EL (cell line): ENCODE measurements around the gene OTOP1.
"Not testable (repeated sequence)": the region's sequence is repeated elsewhere in the genome, so short reads cannot be mapped to it uniquely, and the experiment has no call there.

Source experiments
- DNase-seq: peaks from one replicate; pipeline ENCODE4 v3.0.0-alpha.2; 2016

OTOP1 gene

DNA sequence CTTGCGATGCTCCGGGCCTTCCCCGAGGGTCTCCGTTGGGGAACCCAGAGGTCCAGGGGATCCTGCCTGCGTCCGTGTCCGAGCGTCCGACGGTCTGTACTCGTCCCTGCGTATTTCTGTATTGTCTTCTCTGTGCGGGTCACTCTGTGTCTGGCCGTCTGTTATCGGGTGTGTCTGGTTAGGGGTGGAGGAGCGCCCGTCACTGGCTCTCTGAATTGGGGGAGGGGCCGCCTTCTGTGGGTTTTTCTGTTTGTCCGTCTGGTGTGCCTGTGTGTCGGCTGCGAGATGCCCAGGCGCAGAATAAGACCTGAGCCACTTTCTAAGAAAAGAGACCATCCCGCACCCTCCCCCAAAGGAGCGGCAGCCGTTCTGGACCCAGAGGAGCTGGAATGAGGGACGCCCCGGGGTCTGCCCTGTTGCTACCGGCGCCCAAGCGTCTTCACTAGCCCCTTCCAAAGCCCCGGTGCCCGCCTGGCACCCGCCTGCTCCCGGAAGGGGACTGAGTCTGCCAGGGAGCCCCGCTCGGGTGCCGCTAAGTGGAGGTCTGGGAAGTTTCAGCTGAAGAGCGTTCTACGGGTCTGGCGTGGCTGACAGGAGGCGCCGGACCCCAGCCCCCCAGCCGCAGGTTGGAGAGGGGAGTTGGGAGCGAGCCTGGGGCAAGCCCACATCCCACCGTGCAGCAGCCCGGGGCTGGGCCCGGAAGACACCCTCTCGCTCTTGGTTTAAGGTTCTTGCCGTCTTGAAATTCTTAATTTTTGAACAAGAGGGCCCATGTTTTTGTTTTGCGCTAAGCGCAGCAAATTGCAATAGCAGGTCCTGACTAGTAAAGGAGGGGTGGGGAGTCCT, 1.0 kb upstream of the OTOP1 start:
- DNase-seq, result no peak

DNA sequence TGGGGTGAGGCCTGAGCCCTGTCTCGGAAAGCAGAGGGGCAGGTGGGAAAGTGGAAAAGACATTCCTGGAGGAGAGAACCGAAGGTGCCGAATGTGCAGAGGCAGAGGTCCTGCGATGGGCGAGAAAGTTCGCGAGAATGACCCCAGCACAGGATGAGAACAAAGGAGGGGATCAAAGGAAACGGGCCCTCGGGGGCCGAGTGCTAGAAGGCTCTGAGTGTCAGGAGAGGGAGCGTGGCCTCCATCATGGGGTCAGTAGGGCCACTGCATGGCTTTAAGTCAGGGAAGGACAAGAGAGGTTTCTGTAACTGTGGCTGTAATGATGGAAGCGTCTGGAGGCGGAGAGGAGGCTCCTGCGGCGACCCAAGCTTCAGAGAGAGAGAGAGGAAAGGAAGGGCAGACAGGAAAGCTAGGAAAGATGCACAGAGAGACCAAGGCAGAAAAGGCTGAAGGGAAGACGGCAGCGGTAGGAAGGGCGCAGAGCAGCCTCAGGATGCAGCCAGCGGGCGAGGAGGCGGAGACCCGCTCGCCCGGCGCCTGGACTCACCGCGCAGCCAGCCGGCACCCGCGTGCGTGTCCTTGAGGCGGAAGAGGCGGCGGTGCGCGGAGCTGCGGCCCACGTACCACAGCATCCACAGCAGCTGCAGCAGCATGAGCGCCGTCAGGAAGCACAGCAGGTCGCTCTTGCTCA, 669 bp downstream of the OTOP1 start:
- peak; percentile 7 for DNase-seq

DNA sequence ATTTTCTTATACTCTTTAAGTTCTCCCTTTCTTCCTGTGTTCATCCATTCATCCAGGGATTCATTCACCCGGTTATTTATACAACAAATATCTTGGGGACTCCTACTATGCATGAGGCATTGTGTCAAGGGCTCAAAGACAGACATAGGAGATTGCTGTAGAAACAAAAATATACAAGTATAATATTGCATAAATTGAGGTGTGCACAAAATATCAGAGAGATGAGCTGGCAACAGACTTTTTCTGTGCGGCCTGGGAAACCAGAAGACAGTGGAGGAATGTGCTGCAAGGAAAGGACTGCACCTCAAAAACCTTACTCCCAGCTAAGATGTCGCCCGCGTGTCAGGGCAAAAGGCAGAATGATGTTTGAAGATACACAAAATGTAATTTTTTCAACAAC, 9.6 kb downstream of the OTOP1 start:
- no peak for DNase-seq

DNA sequence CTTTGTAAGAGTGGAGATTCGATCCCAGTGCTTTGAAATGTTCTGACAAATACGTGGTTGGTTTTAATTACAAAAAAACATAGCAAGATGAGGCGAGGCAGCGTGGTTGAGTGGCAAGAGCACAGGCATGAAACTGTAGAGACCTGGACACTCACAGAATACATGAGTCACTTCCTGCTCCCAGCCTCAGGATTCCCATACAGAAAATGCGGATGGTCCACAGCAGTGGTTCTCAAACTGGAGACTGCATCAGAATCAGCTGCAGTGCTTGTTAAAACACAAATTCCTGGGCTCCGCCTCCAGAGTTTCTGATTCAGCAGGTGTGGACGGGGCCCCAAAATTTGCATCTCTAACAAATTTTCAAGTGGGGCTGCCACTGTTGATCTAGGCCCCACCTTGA, 10.1 kb downstream of the OTOP1 start:
- DNase-seq, result peak; percentile 54

DNA sequence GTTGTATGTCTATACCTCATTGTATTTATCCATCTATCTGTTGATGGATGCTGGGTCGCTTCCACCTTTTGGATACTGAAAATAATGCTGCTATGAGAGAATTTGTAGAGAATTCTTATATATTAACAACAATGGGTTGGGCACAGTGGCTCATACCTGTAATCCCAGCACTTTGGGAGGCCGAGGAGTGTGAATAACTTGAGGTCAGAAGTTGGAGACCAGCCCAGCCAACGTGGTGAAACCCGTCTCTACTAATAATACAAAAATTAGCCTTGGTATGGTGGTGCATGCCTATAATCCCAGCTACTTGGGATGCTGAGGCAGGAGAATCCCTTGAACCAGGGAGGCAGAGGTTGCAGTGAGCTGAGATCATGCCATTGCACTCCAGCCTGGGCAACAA, 13.1 kb downstream of the OTOP1 start:
- not testable (repeated sequence) for DNase-seq

DNA sequence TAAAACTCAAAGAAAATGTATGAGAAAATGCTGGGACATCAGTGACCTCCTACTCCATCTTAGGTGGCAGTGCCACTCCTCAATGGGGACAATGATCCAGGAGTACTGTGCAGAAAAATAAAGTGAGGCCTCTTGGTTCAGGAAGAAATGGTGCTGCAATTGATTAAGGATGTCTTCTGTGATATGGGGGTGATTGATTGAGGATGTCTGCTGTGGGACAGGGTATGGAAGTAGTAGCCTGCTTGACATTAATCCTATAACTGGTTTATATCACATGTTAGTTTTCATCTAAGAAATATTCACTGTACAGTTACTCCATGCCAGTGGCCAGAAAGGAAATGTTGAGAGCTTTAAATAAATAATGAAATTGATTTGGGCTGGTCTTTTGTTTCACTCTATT, 20.5 kb downstream of the OTOP1 start:
- no peak for DNase-seq

DNA sequence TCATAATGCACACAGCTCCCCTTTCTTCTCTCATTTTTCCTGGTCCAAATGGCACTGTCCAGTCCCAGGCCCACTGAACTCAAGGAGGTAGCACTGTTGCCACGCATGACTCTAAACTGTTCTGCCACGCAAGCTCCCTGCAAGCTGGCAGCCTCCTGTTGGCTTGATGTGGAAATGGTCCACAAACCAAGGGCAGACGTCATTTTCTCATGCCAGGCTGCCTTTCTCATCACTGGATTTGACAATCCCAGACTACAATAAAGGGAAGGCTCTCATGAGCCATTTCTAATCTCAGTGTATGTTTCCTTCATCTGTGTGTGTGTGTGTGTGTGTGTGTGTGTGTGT, 22.4 kb downstream of the OTOP1 start:
- DNase-seq, result no peak

DNA sequence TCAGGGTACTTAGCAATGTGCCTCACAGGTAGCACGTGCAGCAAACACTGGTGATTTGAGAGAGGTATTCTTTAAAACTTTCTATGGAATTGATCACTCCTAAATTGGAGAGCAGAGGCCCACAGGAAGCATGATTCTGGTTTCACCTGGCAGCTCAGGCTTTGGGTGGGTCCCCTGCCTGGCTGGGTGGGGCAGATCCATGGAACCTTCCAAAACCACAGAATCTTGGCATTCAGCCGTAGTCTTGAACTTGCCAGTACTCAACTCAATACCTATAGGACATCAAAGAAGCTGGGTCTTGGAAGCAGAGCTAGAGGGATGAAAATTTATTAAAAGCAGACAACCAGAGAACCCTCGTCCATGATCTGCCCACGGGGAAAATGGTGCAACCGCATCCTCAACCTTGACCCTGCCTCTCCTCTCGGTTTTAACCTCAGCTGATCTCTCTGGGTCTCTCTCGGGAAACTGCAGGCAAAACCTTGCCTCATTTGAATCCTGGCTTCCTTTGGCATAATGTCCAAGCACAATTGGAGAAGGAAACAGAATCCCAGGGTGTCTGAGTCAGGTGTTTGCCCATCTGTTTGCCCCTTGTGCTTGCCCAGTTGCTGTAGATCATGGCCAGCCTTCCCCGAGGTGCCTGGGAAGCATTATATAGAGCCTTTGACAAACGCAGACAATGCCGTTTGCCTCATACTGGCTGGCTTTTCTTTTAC, 22.9 kb downstream of the OTOP1 start:
- no peak for DNase-seq

DNA sequence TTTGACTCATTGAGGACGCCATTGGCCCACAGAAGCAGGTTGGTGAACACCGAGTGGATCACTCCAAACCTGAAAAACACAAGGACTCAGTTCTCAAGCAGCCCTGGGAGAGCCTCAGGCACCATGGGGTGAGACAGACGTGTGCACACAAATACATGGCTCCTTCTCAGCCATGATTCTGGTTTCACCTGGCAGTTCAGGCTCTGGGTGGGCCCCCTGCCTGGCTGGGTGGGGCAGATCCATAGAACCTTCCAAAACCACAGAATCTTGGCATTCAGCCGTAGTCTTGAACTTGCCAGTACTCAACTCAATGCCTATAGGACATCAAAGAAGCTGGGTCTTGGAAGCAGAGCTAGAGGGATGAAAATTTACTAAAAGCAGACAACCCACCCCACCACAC, 24.2 kb downstream of the OTOP1 start:
- no peak for DNase-seq

DNA sequence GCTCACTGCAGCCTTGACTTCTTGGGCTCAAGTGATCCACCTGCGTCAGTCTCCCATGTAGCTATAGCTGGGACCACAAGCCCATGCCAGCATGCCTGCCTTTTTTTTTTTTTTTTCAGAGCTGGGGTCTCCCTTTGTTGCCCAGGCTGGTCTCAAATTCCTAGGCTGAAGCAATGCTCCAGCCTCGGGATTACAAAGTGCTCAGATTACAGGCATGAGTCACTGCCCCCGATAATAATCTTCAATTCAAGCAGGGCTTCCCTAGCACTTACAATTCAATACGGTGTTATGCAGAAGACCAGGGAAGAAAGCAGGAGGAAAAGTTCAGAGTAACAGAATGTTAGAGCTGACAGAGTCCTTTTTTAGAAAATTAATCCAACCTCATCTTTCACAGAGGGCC, 26.1 kb downstream of the OTOP1 start:
- no peak for DNase-seq

DNA sequence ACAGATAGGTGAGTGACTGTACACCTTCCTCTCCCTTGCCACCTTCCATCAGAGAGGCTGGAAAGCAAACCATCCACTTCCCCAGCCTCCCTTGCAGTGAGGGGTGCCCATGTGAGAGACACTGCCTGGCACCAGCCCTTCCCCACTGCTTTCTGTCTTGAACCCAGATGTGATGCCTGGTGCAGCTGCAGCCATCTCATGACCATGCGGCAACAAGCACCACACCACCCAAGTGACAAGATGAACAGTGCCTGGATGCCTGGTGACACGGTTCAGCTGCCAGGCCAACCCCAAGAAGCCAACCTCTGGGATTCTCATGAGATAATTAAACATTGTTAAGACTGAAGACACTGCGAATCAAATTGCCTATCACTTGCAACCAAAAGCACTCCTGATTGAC, 31.4 kb downstream of the OTOP1 start:
- DNase-seq, result no peak

DNA sequence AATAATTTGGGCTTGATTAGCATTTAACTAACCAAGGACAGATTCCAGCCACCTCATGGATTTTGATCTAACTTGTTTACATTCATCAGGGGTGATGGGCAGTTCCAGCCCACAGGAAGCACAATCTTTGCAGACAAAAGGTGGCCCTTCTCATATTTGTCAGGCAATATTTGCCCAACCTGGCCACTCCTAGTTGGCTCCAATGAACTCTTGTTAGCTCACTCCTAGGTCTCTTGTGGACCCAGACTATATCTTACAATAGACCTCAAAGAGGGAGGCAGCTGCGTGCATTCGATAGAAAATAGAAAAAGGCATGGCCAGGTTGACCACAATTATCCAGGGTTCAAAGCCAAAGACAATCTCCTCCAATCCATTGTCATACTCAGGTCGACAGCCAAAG, 38.2 kb downstream of the OTOP1 start:
- DNase-seq, result not testable (repeated sequence)

DNA sequence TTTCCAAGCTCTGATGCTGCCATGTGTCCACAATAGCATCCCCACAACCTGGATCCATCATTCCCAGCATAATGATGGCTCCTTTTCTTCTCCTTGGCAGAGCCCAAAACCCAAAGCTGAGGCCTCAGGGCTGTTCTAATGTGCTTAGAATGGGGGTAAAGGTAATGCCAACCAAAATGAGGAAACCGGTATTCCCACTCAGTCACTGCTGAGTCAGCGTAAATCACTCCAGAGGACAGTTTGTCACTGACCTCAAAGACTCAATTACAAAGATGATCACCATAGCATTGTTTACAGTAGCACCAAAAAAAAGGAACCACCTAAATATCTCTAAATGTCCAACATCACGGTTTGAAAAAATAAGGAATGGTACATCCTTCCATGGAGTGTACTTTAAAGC, 41.2 kb downstream of the OTOP1 start:
- no peak for DNase-seq

DNA sequence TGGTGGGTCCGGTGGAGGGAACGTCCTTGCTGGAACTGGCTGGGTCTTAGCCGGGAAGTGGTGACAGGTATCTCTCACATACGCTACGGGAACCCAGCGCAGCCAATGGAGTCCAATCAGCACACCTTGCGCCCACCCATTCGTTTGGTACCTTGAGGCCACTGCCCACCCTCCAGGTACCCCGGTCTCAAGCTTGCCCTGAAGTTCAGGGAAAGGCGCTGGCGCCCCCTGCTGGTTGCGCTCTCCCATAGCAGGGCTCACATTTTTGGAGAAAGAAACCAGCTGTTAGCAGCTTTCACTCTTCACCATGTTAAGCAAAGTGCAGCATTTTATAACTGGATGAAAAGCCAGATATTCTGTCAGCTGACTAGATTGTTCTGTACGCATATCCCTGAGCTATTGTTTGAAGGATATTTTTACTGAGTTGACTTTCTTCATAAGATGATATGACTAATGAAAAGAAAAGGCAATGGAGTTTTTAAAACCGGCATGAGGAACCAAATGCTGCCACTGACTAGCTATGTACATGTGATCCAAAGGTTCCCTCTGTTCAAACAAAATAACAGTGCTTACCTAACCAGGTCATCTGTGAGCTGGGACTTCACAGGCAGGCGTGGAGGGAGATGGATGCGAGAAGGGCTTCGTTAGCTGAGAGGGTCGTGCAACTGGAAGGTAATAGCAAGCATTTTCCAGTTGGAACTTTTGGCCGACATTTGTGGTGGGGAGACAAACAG, 43.7 kb downstream of the OTOP1 start:
- DNase-seq, result no peak

DNA sequence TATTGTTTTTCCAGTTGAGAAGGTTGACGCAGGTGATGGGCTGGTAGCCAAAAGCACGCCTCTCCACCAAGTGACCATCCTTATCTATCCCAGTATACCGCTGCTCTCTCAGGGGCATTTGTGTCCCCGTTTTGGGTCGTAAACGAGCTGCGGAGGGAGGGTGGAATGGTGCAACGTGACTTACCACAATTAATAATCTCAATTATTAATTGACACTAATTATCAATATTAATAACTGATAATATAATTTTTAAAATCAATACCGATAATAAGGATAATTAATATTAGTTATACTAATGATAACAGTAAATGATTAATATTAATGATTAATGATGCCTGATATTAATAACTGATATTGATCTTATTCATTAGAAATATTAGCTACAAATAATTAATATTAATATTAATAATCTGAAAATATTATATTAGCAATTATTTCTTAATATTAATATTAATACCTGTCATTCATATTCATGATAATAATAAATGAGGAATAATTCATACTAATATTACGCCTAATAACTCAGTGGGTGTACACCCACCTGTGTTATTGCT, 56.1 kb downstream of the OTOP1 start:
- DNase-seq, result no peak

DNA sequence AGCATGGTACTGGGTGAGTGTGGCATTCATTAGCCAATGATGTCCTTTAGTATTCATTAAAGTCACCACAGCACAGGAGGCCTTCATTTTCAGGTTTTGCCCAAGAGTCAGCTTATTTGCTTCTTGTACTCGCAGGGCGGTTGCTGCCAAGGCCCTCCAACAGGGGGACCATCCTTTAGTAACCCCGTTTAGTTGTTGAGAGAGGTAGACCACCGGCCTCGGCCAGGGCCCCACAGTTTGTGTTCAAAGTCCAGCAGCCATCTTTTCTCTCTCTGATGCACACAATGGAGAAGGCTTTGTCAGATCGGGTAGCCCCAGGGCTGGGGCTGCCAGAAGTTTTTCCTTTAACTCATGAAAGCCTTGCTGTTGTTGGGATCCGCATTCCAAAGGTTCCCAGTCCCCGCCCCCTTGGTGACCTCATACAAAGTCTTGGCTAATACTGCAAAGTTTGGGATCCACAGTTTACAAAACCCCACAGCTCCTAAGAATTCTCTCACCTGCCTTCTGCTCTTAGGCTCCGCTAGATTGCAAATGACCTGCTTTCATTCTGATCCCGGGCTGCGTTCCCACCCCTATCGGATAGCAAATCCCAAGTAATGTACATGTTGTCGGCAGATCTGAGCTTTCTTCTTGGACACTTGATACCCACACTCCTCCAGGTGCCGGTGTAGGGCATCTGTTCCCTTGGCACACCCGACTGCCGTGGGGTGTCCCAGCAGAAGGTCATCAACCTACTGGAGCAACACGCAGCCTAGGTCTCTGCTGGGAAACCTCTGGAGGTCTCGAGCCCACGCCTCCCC, 58.5 kb downstream of the OTOP1 start:
- not testable (repeated sequence) for DNase-seq

DNA sequence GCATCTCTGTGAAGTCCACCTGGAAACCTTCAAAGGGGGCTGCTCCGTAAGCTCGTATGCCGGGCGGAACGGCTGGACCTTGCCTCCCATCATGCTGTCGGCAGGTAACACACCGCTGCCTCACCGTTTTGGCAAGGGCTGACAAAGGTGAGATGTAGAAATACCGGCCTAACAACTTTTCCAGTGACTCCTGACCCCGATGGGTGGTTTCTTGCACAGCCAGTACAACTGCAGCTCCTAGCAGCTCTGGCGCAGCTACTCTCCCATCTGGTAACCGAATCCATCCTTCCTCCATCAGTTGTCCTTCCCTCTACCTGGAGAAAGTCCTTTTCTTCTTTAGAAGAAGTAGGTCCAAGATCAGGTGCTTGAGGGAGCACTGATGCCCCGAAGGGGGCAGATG, 59.7 kb downstream of the OTOP1 start:
- DNase-seq, result not testable (repeated sequence)

DNA sequence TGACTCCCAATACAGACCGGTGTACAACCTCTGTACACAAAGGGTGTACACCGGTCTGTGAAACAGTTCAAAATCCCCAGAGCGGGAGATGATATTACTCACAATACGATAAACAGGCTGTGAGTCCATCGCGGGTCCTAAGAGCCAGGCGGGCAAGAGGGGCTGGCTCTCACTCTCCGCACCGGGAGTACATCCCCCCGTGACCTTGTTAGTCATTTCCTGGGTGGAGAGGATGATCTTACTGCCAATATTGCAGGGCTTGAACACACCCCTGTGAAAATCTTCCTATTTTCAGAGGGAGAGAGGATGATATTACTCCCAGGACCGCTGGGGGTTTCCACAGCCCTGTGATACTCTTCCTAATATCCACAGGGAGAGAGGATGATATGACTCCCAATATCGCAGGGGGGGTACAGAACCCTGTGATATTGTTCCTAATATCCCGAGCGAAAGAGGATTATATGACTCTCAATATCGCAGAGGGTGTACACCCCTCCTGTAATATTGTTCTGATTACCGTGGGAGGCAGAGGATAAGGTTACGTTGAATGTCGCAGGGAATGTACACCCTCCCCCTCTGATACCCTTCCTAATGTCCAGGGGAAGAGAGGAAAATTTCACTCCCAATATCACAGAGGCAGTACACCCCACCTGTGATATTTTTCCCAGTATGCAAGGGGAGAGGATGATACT, 60.9 kb downstream of the OTOP1 start:
- not testable (repeated sequence) for DNase-seq

DNA sequence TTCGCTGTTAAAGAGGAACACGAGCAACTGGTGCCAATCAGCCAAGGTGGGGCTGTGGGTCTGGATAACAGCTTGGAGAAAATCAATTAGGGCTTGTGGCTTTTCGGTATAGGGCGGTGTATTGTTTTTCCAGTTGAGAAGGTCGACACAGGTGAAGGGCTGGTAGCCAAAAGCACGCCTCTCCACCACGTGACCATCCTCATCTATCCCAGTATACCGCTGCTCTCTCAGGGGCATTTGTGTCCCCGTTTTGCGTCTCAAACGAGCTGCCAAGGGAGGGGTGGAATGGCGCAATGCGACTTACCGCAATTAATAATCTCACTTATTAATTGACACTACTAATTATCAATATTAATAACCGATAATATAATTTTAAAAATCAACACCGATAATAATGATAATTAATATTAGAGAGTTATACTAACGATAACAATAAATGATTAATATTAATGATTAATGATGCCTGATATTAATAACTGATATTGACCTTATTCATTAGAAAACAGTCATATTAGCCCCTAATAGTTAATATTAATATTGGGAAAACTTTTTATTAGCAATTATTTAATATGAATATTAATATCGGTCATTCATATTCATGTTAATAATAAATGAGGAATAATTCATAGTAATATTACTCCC, 62.1 kb downstream of the OTOP1 start:
- DNase-seq, result not testable (repeated sequence)

DNA sequence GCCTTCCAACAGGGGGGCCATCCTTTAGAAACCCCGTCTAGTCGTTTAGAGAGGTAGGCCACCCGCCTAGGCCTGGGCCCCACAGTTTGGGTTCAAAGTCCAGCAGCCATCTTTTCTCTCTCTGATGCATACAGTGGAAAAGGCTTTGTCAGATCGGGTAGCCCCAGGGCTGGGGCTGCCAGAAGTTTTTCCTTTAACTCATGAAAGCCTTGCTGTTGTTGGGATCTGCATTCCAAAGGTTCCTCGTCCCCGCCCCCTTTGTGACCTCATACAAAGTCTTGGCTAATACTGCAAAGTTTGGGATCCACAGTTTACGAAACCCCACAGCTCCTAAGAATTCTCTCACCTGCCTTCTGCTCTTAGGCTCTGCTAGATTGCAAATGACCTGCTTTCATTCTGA, 64.5 kb downstream of the OTOP1 start:
- DNase-seq, result not testable (repeated sequence)
